ENCODE data around the gene PWWP2B. TPM values are rescaled to one million over a fixed set of nuclear protein-coding genes. Genes with fewer than 3 reads are reported as not detected.
"Not testable (repeated sequence)": the region's sequence is repeated elsewhere in the genome, so short reads cannot be mapped to it uniquely, and the experiment has no call there.

The PWWP2B gene
- total RNA-seq, 1 donor from 2014 or later = 12.0 TPM

- Histone ChIP-seq H4K20me1 (ENCODE audit: insufficient read depth, low read length) (no peaks in the 10 kb centered on the region), H3K79me2 (ENCODE audit: insufficient read depth, low read length) (no peaks in the 10 kb centered on the region), H3K9ac (ENCODE audit: low read length) (no peak overlapping the region), H3K4me1 (ENCODE audit: insufficient read depth, low read length) (no peaks in the 10 kb centered on the region), H2AFZ (ENCODE audit: low read depth, low read length) (no peak overlapping the region), H3K27ac (ENCODE audit: low read depth, low read length) (no peak overlapping the region), H3K4me3 (ENCODE audit: insufficient read depth, low read depth, low read length) (no peak overlapping the region), H3K9me3 (ENCODE audit: insufficient read depth, low read depth, low read length) (no peaks in the 10 kb centered on the region), H3K27me3 (ENCODE audit: insufficient read depth, low read length) (no peaks in the 10 kb centered on the region), H3K36me3 (ENCODE audit: insufficient read depth, low read length) (no peaks in the 10 kb centered on the region), H3K4me2 (ENCODE audit: low read length) (no peak overlapping the region)
- FAIRE-seq = no peak
- Mint-ChIP-seq H3K9me3 (ENCODE audit: unreplicated experiment) (peaks cover 5% of the 10 kb centered on the region), H3K36me3 (ENCODE audit: low read depth, unreplicated experiment) (peaks cover 2% of the 10 kb centered on the region), H3K27me3 (ENCODE audit: low read depth, unreplicated experiment) (peaks cover 15% of the 10 kb centered on the region), H3K27ac (ENCODE audit: unreplicated experiment) (no peak overlapping the region), H3K4me3 (ENCODE audit: unreplicated experiment) (no peak overlapping the region), H3K4me1 (ENCODE audit: low read depth, unreplicated experiment) (no peaks in the 10 kb centered on the region)
- DNase-seq (ENCODE audit: low read depth) = no peak
- TF ChIP-seq CTCF (IDR thresholded peaks at IDR 0.05; ENCODE audit: insufficient read depth, low read depth, low read length) (no peak), EZH2 (IDR thresholded peaks at IDR 0.05; ENCODE audit: insufficient read depth, low read length) (no peak)
Observed at GRCh38 chr10:132386419-132386831, 10.6 kb upstream of the PWWP2B start.

- H3K4me1 ChIP-seq (ENCODE audit: insufficient read depth, low read length); H3K4me3 Mint-ChIP-seq (ENCODE audit: unreplicated experiment); H3K79me2 ChIP-seq (ENCODE audit: insufficient read depth, low read length); H3K36me3 Mint-ChIP-seq (ENCODE audit: low read depth, unreplicated experiment); H3K27ac ChIP-seq (ENCODE audit: low read depth, low read length); H3K4me1 Mint-ChIP-seq (ENCODE audit: low read depth, unreplicated experiment); H3K9ac ChIP-seq (ENCODE audit: low read length); H3K27ac Mint-ChIP-seq (ENCODE audit: unreplicated experiment); H3K9me3 Mint-ChIP-seq (ENCODE audit: unreplicated experiment); H3K4me2 ChIP-seq (ENCODE audit: low read length); FAIRE-seq; DNase-seq (ENCODE audit: low read depth); H3K36me3 ChIP-seq (ENCODE audit: insufficient read depth, low read length); H4K20me1 ChIP-seq (ENCODE audit: insufficient read depth, low read length); H2AFZ ChIP-seq (ENCODE audit: low read depth, low read length); H3K4me3 ChIP-seq (ENCODE audit: insufficient read depth, low read depth, low read length); H3K27me3 ChIP-seq (ENCODE audit: insufficient read depth, low read length); H3K9me3 ChIP-seq (ENCODE audit: insufficient read depth, low read depth, low read length): not testable (repeated sequence)
- H3K27me3 Mint-ChIP-seq (ENCODE audit: low read depth, unreplicated experiment) = peaks cover 15% of the 10 kb centered on the region
Observed at GRCh38 chr10:132386896-132387295, 10.1 kb upstream of the PWWP2B start.

DNA sequence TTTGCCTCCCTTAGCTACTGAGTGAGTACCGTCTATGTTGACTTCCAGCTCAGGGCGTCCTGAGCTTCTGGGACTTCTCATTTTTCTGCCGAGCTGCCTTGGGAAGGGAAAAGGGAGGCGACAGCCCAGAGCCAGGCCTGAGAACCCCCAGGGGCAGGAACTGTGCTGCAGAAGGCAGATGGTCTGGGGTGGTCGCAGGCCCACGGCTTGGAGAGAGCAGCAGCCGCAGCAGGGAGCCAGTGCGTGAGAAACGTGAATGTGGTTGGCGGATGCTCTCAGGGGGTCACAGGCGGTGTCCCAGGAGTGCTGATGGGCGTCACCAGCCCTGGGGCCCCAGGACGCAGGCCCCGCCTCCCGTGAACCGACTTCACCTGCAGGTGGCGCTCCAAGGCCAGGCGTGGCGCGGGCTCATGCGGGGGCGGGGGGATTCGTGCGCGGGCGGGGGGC is 9.2 kb upstream of the PWWP2B start:
- H3K27ac Mint-ChIP-seq (ENCODE audit: unreplicated experiment) = no peak overlapping the region
- no peak for FAIRE-seq
- no peaks in the 10 kb centered on the region for H3K27me3 ChIP-seq (ENCODE audit: insufficient read depth, low read length)
- H3K27ac ChIP-seq (ENCODE audit: low read depth, low read length) = no peak overlapping the region
- no peaks in the 10 kb centered on the region for H3K4me1 ChIP-seq (ENCODE audit: insufficient read depth, low read length)
- no peak overlapping the region for H3K4me3 Mint-ChIP-seq (ENCODE audit: unreplicated experiment)
- peak overlapping the region; percentile 30 for H3K4me2 ChIP-seq (ENCODE audit: low read length)
- H3K9me3 ChIP-seq (ENCODE audit: insufficient read depth, low read depth, low read length) = no peaks in the 10 kb centered on the region
- TF ChIP-seq EZH2 (IDR thresholded peaks at IDR 0.05; ENCODE audit: insufficient read depth, low read length) = no peak
- peak; percentile 6 for TF ChIP-seq CTCF (IDR thresholded peaks at IDR 0.05; ENCODE audit: insufficient read depth, low read depth, low read length)
- H3K36me3 ChIP-seq (ENCODE audit: insufficient read depth, low read length) = no peaks in the 10 kb centered on the region
- H3K27me3 Mint-ChIP-seq (ENCODE audit: low read depth, unreplicated experiment) = peaks cover 17% of the 10 kb centered on the region
- no peak overlapping the region for H3K4me3 ChIP-seq (ENCODE audit: insufficient read depth, low read depth, low read length)
- H2AFZ ChIP-seq (ENCODE audit: low read depth, low read length) = no peak overlapping the region
- H4K20me1 ChIP-seq (ENCODE audit: insufficient read depth, low read length) = no peaks in the 10 kb centered on the region
- H3K79me2 ChIP-seq (ENCODE audit: insufficient read depth, low read length) = no peaks in the 10 kb centered on the region
- DNase-seq (ENCODE audit: low read depth) = no peak
- no peaks in the 10 kb centered on the region for H3K4me1 Mint-ChIP-seq (ENCODE audit: low read depth, unreplicated experiment)
- H3K9ac ChIP-seq (ENCODE audit: low read length) = no peak overlapping the region
- H3K9me3 Mint-ChIP-seq (ENCODE audit: unreplicated experiment) = no peaks in the 10 kb centered on the region
- no peaks in the 10 kb centered on the region for H3K36me3 Mint-ChIP-seq (ENCODE audit: low read depth, unreplicated experiment)
